WTC11 (cell line): ENCODE data around the gene KRTAP12-4. TPM values are rescaled to one million over a fixed set of nuclear protein-coding genes. Genes with fewer than 3 reads are reported as not detected.

ENCODE experiments used
- ATAC-seq: fragments of 200-7000 bp; cut with Tn5 transposase; 2 replicates; pipeline ENCODE4 v1.10.0; 2021; ENCODE audit warnings: mild to moderate bottlenecking, moderate library complexity
- CTCF ChIA-PET: fragments of 300-600 bp; sonication (Branson Sonifier 250); formaldehyde crosslinking; loops from one replicate; lab custom pipeline; 2021; ENCODE audit warnings: antibody characterized with exemption; lab: Charles Lee
- POLR2A ChIA-PET: fragments of 350-600 bp; sonication (Branson Sonifier 250); formaldehyde crosslinking; loops from one replicate; lab custom pipeline; 2021; ENCODE audit warnings: antibody characterized with exemption; lab: Charles Lee
- DNase-seq: peaks from one replicate; pipeline ENCODE4 v3.0.0; 2021; ENCODE audit warnings: low spot score
- H3K27ac Mint-ChIP-seq: 2 replicates; pipeline ENCODE4 v1.8.0; 2021; ENCODE audit warnings: mixed read lengths
- H3K27me3 Mint-ChIP-seq: 2 replicates; pipeline ENCODE4 v1.8.0; 2021; ENCODE audit warnings: low read depth, mild to moderate bottlenecking, moderate library complexity, mixed read lengths
- H3K36me3 Mint-ChIP-seq: 2 replicates; pipeline ENCODE4 v1.8.0; 2021; ENCODE audit warnings: mixed read lengths
- H3K4me1 Mint-ChIP-seq: 2 replicates; pipeline ENCODE4 v1.8.0; 2022; ENCODE audit warnings: mixed read lengths
- H3K4me3 Mint-ChIP-seq: 2 replicates; pipeline ENCODE4 v1.8.0; 2021; ENCODE audit warnings: mild to moderate bottlenecking, moderate library complexity, mixed read lengths
- H3K9me3 Mint-ChIP-seq: 2 replicates; pipeline ENCODE4 v1.8.0; 2021; ENCODE audit warnings: mixed read lengths
- ATF1 ChIP-seq: sonication (generic); formaldehyde crosslinking; IDR thresholded peaks from 2 replicates; pipeline ENCODE4 v1.8.1; 2023; ENCODE audit warnings: mild to moderate bottlenecking, moderate library complexity, missing genetic modification reagents
- CDX4 ChIP-seq: fragments of 250-450 bp; sonication (Bioruptor Pico); IDR thresholded peaks from 2 replicates; pipeline ENCODE4 v1.9.0; 2021; ENCODE audit warnings: moderate library complexity, mild to moderate bottlenecking, inconsistent platforms, borderline replicate concordance
- CREB1 ChIP-seq: sonication (generic); formaldehyde crosslinking; IDR thresholded peaks from 2 replicates; pipeline ENCODE4 v1.8.0; 2023; ENCODE audit warnings: mild to moderate bottlenecking, missing genetic modification reagents
- E2F5 ChIP-seq: sonication (generic); formaldehyde crosslinking; IDR thresholded peaks from 2 replicates; pipeline ENCODE4 v1.8.1; 2022; ENCODE audit warnings: mild to moderate bottlenecking, moderate library complexity, missing genetic modification reagents
- ETV6 ChIP-seq: sonication (generic); formaldehyde crosslinking; IDR thresholded peaks from 2 replicates; pipeline ENCODE4 v1.8.1; 2022; ENCODE audit warnings: mild to moderate bottlenecking, missing genetic modification reagents
- FOXK1 ChIP-seq: sonication (generic); formaldehyde crosslinking; IDR thresholded peaks from 2 replicates; pipeline ENCODE4 v1.8.0; 2022; ENCODE audit warnings: mild to moderate bottlenecking, moderate library complexity, missing genetic modification reagents
- GABPB1 ChIP-seq: sonication (generic); formaldehyde crosslinking; IDR thresholded peaks from 2 replicates; pipeline ENCODE4 v1.8.1; 2023; ENCODE audit warnings: mild to moderate bottlenecking, missing genetic modification reagents
- GTF2I ChIP-seq: fragments of 250-450 bp; sonication (Bioruptor Pico); conservative IDR thresholded peaks from 2 replicates; pipeline ENCODE4 v1.4.0; 2021; ENCODE audit warnings: mild to moderate bottlenecking
- IRF2 ChIP-seq: sonication (generic); formaldehyde crosslinking; IDR thresholded peaks from 2 replicates; pipeline ENCODE4 v1.8.0; 2022; ENCODE audit warnings: low read depth, missing genetic modification reagents, borderline replicate concordance
- MXD4 ChIP-seq: fragments of 250-450 bp; sonication (Bioruptor Pico); IDR thresholded peaks from 2 replicates; pipeline ENCODE4 v1.8.0; 2021; ENCODE audit warnings: mild to moderate bottlenecking, moderate library complexity, borderline replicate concordance
- NR3C1 ChIP-seq: sonication (generic); formaldehyde crosslinking; conservative IDR thresholded peaks from 2 replicates; pipeline ENCODE4 v1.8.1; 2023; ENCODE audit warnings: low read depth, mild to moderate bottlenecking, missing genetic modification reagents
- PRRX2 ChIP-seq: fragments of 250-450 bp; sonication (Bioruptor Pico); IDR thresholded peaks from 2 replicates; pipeline ENCODE4 v1.8.0; 2021; ENCODE audit warnings: mild to moderate bottlenecking
- RORB ChIP-seq: fragments of 250-450 bp; sonication (Bioruptor Pico); IDR thresholded peaks from 2 replicates; pipeline ENCODE4 v1.9.0; 2021; ENCODE audit warnings: mild to moderate bottlenecking
- SOX15 ChIP-seq: fragments of 250-450 bp; sonication (Bioruptor Pico); IDR thresholded peaks from 2 replicates; pipeline ENCODE4 v1.9.0; 2021; ENCODE audit warnings: mild to moderate bottlenecking
- STAT6 ChIP-seq: sonication (generic); formaldehyde crosslinking; conservative IDR thresholded peaks from 2 replicates; pipeline ENCODE4 v1.8.1; 2023; ENCODE audit warnings: mild to moderate bottlenecking, low read depth, missing genetic modification reagents, moderate library complexity
- ZBTB21 ChIP-seq: sonication (generic); formaldehyde crosslinking; IDR thresholded peaks from 2 replicates; pipeline ENCODE4 v1.8.1; 2023; ENCODE audit warnings: mild to moderate bottlenecking, missing genetic modification reagents, borderline replicate concordance
- ZNF219 ChIP-seq: sonication (generic); formaldehyde crosslinking; IDR thresholded peaks from 2 replicates; pipeline ENCODE4 v1.8.0; 2023; ENCODE audit warnings: missing genetic modification reagents, mild to moderate bottlenecking, borderline replicate concordance
- ZNF281 ChIP-seq: sonication (generic); formaldehyde crosslinking; IDR thresholded peaks from 2 replicates; pipeline ENCODE4 v1.8.0; 2023; ENCODE audit warnings: mild to moderate bottlenecking, missing genetic modification reagents
- ZNF671 ChIP-seq: fragments of 250-450 bp; sonication (Bioruptor Pico); IDR thresholded peaks from 2 replicates; pipeline ENCODE4 v1.8.0; 2021; ENCODE audit warnings: mild to moderate bottlenecking
- ZSCAN18 ChIP-seq: fragments of 250-450 bp; sonication (Bioruptor Pico); IDR thresholded peaks from 2 replicates; pipeline ENCODE4 v2.1.2; 2022; ENCODE audit warnings: mild to moderate bottlenecking, moderate library complexity
- total RNA-seq: library from RNA; stranded (reverse); gene quantifications from 3 replicates; pipeline ENCODE4 v1.2.3, GENCODE V29; 2021

The KRTAP12-4 gene
- total RNA-seq, 1 experiment from 2014 or later = not detected

- no peak for DNase-seq
- Mint-ChIP-seq H3K9me3 (peaks cover 30% of the 10 kb centered on the region), H3K27ac (no peak overlapping the region), H3K36me3 (peaks cover 29% of the 10 kb centered on the region), H3K4me1 (peaks cover 31% of the 10 kb centered on the region), H3K4me3 (no peak overlapping the region), H3K27me3 (peaks cover under 1% of the 10 kb centered on the region)
- POLR2A ChIA-PET = no interaction called here
- TF ChIP-seq ZBTB21 (CRISPR knock-in tag) (no peak), STAT6 (CRISPR knock-in tag) (no peak), RORB (CRISPR knock-in tag) (no peak), CDX4 (CRISPR knock-in tag) (no peak), CREB1 (no peak), ZNF671 (no peak), ZSCAN18 (CRISPR knock-in tag) (no peak), IRF2 (CRISPR knock-in tag) (no peak), ATF1 (CRISPR knock-in tag) (no peak), SOX15 (CRISPR knock-in tag) (no peak), ZNF219 (no peak), NR3C1 (no peak), FOXK1 (CRISPR knock-in tag) (no peak), ETV6 (no peak), MXD4 (CRISPR knock-in tag) (no peak), PRRX2 (CRISPR knock-in tag) (no peak), GABPB1 (CRISPR knock-in tag) (no peak), GTF2I (CRISPR knock-in tag) (no peak), ZNF281 (CRISPR knock-in tag) (no peak), E2F5 (CRISPR knock-in tag) (no peak)
- ATAC-seq = no peak
- CTCF ChIA-PET = interaction anchor here (0.6 to 3.6 kb wide), 5 partner anchors 106 to 276 kb away, joined by 4 to 16 read pairs (median 4); no protein-coding TSS in a partner anchor
Observed at GRCh38 chr21:44616591-44616926, 37.9 kb downstream of the KRTAP12-4 start.
